Activated CD4-positive, alpha-beta T cell treated with anti-CD3 and anti-CD28 coated beads, Interleukin-2, amount 10 ng/mL, durations not matched to agents 24 days and 14 days (primary cell): Measurements from ENCODE around the gene ACVR1C. TPM values are rescaled to one million over a fixed set of nuclear protein-coding genes. Genes with fewer than 3 reads are reported as not detected.
A peak's percentile ranks its signal among the peaks of the same experiment; 100 is the strongest.

ENCODE experiments used
- DNase-seq: peaks from one replicate; pipeline ENCODE4 v3.0.0; 2022
- H3K27ac Mint-ChIP-seq: one replicate; pipeline ENCODE4 v1.8.0; 2022; ENCODE audit warnings: mild to moderate bottlenecking, mixed read lengths
- H3K27me3 Mint-ChIP-seq: one replicate; pipeline ENCODE4 v1.8.0; 2022; ENCODE audit warnings: mixed read lengths
- H3K36me3 Mint-ChIP-seq: one replicate; pipeline ENCODE4 v1.8.0; 2022; ENCODE audit warnings: low read depth, mild to moderate bottlenecking, mixed read lengths
- H3K4me1 Mint-ChIP-seq: one replicate; pipeline ENCODE4 v1.8.0; 2021; ENCODE audit warnings: mixed read lengths
- H3K4me3 Mint-ChIP-seq: one replicate; pipeline ENCODE4 v1.8.0; 2022; ENCODE audit warnings: mild to moderate bottlenecking, moderate library complexity, mixed read lengths
- H3K9me3 Mint-ChIP-seq: one replicate; pipeline ENCODE4 v1.8.0; 2021; ENCODE audit warnings: mixed read lengths
- intact Hi-C: fragments of 100-400 bp; cut with micrococcal nuclease; formaldehyde crosslinking; loops from one replicate; pipeline ENCODE4 v1.15.1; 2023
- total RNA-seq: library from RNA; stranded (reverse); gene quantifications from 2 replicates; pipeline ENCODE4 v1.2.3, GENCODE V29; 2022

Gene ACVR1C
- total RNA-seq: 0.98 and 1.0 TPM in 2 replicates

DNA sequence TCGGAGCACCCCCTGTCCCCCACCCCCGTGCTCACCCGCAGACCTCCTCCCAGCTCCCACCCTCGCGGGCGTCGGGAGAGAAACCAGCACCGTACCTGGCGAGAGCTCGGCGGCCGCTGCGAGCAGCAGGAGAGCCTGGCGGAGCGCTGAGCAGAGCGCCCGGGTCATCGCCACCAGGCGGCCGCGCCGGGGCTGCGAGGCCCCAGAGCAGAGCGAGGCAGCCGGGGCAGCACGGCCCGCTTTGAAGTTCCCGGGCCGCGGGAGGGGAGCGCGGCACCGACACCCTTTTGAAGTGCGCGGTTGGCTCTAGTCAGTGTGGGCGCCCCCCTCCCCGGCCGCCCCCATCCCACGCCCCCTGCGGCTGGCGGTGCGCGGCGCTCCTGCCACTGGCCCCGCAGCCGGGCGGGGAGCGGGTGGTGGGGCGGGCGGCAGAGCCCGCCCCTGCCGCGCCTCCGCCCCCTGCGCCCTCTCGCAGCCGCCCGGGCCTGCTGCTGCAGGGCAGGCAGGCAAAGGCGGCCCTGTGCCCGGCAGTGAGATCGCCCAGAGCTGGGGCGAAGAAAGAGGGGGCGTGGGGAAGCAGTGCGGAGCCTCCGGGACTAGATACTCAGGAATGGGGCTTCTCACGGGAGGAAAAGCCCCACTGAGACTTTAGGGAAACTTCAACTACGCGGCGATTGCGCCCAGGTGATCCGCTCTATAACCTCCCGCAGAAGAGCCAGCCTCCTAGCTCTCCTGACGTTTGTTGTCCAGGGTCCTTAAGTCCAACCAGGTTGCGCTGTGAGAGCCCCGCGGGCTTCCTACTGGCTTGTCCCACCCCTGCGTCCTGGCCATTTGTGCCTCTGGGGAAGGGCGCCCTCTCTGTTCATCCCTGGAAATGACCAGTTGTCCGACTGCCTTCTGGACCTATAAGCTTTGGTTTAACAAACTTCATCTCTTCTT is at the start of gene ACVR1C:
TSS of gene ACVR1C (minus strand) at position 388 of the 939 bp plus-strand sequence. CDS start at position 168, 220 bp downstream.
- DNase-seq: peak; percentile 90
- H3K27ac Mint-ChIP-seq: peak within 1 kb of the TSS; percentile 66
- peaks cover 5% of the 10 kb centered on the region for H3K36me3 Mint-ChIP-seq
- H3K27me3 Mint-ChIP-seq: peaks cover 27% of the 10 kb centered on the region
- peaks cover 10% of the 10 kb centered on the region for H3K9me3 Mint-ChIP-seq
- peaks cover 24% of the 10 kb centered on the region for H3K4me1 Mint-ChIP-seq
- intact Hi-C loops: loop anchor here (1.0 to 10.0 kb wide), 5 partner anchors 134 to 382 kb away; partner anchors contain the start of gene ACVR1
- peak within 1 kb of the TSS; percentile 91 for H3K4me3 Mint-ChIP-seq

DNA sequence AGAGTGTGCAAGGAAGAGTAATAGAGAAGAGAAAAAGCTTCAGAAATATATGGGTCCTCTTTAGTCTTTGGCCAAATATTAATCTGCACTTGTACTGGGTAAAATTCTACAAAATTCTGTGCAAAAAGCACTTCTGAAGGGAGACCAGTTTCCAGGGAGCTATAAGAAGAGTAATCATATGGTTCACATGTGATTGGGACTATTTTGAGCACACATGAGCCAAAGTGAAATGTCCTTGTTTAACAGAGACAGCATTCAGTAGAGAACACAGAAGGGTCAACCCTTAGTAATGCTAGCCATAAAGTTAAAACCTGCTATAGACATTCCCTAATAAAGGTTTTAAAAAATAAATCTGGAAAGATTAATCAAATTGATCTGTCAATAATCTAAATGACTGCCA is 49.3 kb upstream of the ACVR1C start:
- H3K27ac Mint-ChIP-seq: no peak overlapping the region
- no peaks in the 10 kb centered on the region for H3K36me3 Mint-ChIP-seq
- no peaks in the 10 kb centered on the region for H3K4me1 Mint-ChIP-seq
- intact Hi-C loops: no loop called here
- H3K4me3 Mint-ChIP-seq: no peak overlapping the region
- peaks cover 2% of the 10 kb centered on the region for H3K27me3 Mint-ChIP-seq
- no peak for DNase-seq
- no peaks in the 10 kb centered on the region for H3K9me3 Mint-ChIP-seq

DNA sequence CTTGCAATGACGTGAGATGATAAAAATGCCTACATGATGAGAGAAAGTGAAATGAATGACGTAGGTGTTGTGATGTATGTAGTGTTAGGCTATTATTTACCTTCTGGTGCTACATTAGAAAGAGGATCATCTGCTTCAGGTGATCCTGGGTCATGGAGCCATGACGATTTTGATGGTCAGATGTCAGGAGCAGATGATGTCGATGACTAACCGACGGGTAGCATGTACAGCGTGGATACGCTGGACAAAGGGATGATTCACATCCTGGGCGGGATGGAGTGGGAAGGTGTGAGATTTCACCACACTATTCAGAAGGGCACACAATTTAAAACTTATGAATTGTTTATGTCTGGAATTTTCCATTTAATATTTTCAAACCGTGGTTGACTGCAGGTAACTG is 43.5 kb upstream of the ACVR1C start:
- intact Hi-C loops: no loop called here
- no peak overlapping the region for H3K27ac Mint-ChIP-seq
- no peak for DNase-seq
- no peaks in the 10 kb centered on the region for H3K27me3 Mint-ChIP-seq
- no peaks in the 10 kb centered on the region for H3K36me3 Mint-ChIP-seq
- H3K9me3 Mint-ChIP-seq: no peaks in the 10 kb centered on the region
- H3K4me3 Mint-ChIP-seq: no peak overlapping the region
- no peaks in the 10 kb centered on the region for H3K4me1 Mint-ChIP-seq

DNA sequence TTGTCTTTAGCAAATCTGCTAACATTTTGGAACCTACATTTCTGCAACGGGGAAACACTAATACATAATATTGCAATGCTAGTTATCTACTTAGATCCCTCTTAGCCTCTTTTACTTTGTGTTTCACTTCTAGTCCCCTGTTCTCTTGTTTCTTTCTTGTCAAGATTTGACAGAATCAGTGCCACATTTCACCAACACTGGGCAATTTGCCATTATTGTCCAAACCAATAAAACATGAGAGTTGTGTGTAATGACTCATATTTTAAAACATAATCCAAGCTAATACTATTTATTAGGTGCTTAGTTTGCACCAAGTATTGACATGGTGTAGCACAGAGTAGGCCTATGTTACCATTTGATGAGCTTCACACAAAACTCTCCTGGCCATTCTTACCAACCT is 33.7 kb upstream of the ACVR1C start:
- H3K27ac Mint-ChIP-seq: no peak overlapping the region
- no peak overlapping the region for H3K4me3 Mint-ChIP-seq
- H3K36me3 Mint-ChIP-seq: no peaks in the 10 kb centered on the region
- H3K4me1 Mint-ChIP-seq: no peaks in the 10 kb centered on the region
- peak; percentile 11 for DNase-seq
- intact Hi-C loops: no loop called here
- H3K27me3 Mint-ChIP-seq: peaks cover 2% of the 10 kb centered on the region
- H3K9me3 Mint-ChIP-seq: no peaks in the 10 kb centered on the region

DNA sequence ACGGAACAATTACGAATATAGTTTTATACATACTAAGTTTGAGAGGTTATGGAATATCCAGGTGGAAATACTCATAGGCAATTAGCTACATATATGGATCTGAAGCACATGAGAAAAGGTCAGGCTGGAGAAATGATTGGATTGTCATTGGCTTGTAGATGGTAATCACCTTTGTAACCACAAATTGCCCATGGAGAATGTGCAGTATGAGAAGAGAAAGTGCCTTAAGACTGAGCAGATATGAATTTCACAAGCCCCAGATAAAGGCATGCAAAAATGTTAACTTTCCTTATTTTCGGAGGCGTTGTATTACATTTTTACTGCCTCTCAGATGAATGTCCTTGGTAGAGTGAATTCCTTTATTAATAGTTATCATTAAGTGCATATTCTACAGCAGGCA is 33.1 kb upstream of the ACVR1C start:
- no peaks in the 10 kb centered on the region for H3K36me3 Mint-ChIP-seq
- H3K4me1 Mint-ChIP-seq: no peaks in the 10 kb centered on the region
- peaks cover 2% of the 10 kb centered on the region for H3K27me3 Mint-ChIP-seq
- no peak for DNase-seq
- no peak overlapping the region for H3K27ac Mint-ChIP-seq
- no peak overlapping the region for H3K4me3 Mint-ChIP-seq
- H3K9me3 Mint-ChIP-seq: no peaks in the 10 kb centered on the region
- intact Hi-C loops: no loop called here

DNA sequence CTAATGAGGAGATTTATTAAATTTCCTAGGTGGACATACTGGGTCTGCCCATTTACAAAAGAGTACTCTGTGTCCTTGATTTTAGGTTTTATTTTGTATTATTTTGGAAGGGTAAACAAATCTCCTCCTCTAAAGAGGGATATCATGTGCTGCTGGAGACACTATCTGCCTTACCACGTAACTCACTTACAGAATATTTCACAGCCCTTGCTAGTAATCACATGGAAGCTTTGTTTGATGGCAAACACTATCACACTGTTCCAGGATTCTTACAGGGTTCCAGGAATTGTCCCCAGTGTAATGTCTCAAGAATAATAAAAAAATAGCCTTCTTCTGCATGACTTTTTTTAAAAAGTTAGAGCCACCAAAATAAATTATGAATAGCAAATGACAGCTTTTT is 29.2 kb upstream of the ACVR1C start:
- H3K4me1 Mint-ChIP-seq: no peaks in the 10 kb centered on the region
- no peak overlapping the region for H3K4me3 Mint-ChIP-seq
- intact Hi-C loops: no loop called here
- peak; percentile 1 for DNase-seq
- no peaks in the 10 kb centered on the region for H3K36me3 Mint-ChIP-seq
- H3K27ac Mint-ChIP-seq: no peak overlapping the region
- H3K9me3 Mint-ChIP-seq: no peaks in the 10 kb centered on the region
- H3K27me3 Mint-ChIP-seq: no peaks in the 10 kb centered on the region

DNA sequence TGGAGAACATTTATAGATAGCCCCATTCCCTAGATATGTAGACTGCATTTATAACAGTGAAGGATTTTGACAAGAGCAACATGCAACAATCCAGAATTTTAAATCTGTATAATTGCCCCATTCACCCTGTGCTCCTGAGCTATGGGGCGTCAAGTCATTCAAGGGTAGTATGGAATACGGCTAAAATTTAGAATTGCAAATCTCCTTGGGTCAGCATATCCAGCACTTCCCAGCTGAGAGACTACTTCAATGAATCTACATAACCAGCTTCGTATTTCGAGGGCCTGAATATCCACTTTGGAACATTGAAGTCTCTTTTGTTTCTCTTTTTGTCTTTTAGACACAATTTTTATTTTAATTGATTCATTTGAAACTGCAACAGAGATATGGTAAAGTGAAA is 28.4 kb upstream of the ACVR1C start:
- DNase-seq: no peak
- no peaks in the 10 kb centered on the region for H3K4me1 Mint-ChIP-seq
- H3K9me3 Mint-ChIP-seq: no peaks in the 10 kb centered on the region
- no peaks in the 10 kb centered on the region for H3K27me3 Mint-ChIP-seq
- no peak overlapping the region for H3K27ac Mint-ChIP-seq
- H3K36me3 Mint-ChIP-seq: no peaks in the 10 kb centered on the region
- intact Hi-C loops: no loop called here
- H3K4me3 Mint-ChIP-seq: no peak overlapping the region

DNA sequence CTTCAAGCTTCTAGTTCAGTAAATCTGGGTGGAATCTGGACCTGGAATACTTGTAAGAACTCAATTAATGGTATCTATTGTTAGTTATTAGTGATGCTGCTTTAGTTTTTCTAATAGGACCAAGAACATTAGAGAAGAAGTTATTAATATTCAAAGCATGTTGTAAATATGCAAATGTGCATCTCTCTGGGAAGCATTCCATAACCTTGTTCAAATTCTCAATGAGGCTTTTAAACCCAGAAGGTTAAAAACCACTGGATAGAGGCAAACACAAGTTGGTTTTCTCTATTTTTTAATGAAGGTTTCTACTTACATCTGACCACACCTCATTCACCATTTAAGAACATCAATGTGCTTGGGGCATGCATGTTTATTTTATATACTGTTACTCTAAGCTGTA is 16.1 kb upstream of the ACVR1C start:
- Mint-ChIP-seq H3K4me3 (no peak overlapping the region), H3K4me1 (no peaks in the 10 kb centered on the region), H3K27me3 (peaks cover 31% of the 10 kb centered on the region), H3K27ac (no peak overlapping the region), H3K36me3 (no peaks in the 10 kb centered on the region), H3K9me3 (peaks cover 3% of the 10 kb centered on the region)
- intact Hi-C loops: no loop called here
- DNase-seq: no peak

DNA sequence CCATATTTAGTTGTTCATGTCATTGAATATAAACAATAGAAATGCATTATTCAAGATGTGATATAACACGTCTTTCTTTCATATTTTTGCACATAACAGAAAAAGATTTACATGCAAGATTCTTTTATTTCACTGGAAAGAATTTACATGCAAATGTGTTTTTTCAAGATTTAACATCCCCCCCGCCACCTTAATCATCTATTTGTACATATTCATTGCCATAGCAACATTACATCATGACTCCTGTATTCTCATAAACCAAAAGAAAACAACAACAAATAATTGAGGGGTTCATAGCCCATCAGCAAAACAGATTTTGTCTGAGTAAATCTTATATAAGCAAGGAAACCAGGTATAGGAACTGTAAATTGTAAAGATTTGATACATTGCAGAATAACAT is 3.2 kb upstream of the ACVR1C start:
- peaks cover 14% of the 10 kb centered on the region for H3K4me1 Mint-ChIP-seq
- no peak overlapping the region for H3K4me3 Mint-ChIP-seq
- intact Hi-C loops: no loop called here
- H3K9me3 Mint-ChIP-seq: no peaks in the 10 kb centered on the region
- no peaks in the 10 kb centered on the region for H3K36me3 Mint-ChIP-seq
- no peak overlapping the region for H3K27ac Mint-ChIP-seq
- DNase-seq: no peak
- H3K27me3 Mint-ChIP-seq: peaks cover 34% of the 10 kb centered on the region

DNA sequence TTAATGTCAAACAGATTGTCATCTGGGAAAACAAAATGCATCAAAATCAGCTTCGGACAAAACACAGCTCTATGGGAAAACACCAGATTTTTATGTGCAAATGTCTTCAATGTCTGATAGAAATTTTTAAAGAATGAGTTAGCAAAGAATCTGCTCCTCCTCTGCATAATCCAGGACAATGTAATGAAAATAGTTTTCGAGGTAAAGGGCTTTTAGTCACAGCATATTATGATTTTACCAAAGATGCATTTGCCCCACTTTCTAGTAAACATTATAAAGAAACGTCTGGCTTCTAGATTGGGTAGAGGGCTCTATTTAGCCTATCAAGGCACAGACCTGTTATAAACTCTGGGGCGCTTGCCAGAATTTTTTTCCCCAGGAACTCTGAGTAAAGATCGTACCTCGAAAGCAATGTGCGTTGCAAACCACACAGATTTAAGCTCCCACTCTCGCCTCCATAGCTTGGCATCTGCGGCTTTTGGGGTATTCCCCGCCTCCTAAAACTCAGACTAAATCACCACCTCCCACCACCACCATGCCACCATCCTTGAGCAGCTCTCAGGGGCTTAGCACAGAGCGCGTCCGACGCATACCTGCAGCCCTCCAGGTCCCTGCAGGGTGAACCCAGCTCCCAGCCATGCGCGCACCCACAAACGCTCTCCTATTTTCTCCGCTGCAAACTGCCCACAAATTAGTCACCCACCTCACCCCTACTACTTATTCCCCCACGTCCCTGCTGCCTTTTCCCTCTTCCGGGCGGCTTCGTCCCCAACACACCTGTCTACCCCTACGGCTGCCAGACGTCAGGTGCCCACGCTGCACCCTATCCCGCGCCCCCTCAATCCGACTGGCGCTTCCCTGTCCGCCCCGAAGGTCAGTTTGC is 829 bp downstream of the ACVR1C start:
- peaks cover 24% of the 10 kb centered on the region for H3K4me1 Mint-ChIP-seq
- peaks cover 16% of the 10 kb centered on the region for H3K9me3 Mint-ChIP-seq

DNA sequence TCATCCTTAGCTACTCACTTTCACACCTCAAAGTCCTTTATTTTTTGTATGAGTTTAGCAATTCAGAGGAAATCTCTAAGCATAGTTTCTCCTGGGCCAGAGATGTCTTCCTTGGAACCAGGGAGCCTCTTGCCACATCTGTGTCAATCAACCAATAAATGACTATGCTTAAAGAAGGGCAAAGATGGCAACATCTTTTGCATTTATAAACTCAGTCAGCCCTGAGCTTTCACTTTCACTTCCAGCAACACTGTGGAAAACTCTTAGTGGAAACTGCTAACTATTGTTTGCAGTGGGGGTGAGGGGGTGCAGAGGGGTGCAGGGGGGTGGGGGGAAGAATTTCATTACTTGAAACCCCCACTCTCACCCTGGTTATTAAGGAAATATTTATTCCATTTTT is 3.4 kb downstream of the ACVR1C start:
- Mint-ChIP-seq H3K27me3 (peaks cover 37% of the 10 kb centered on the region), H3K4me3 (peak overlapping the region; percentile 40), H3K9me3 (peaks cover 26% of the 10 kb centered on the region), H3K27ac (peak overlapping the region; percentile 34), H3K36me3 (peaks cover 5% of the 10 kb centered on the region), H3K4me1 (peaks cover 24% of the 10 kb centered on the region)
- peak; percentile 77 for DNase-seq
- intact Hi-C loops: loop anchor here (5.0 to 10.0 kb wide), 3 partner anchors 130 to 320 kb away; no protein-coding TSS in a partner anchor

More for the DNA sequence above, 829 bp downstream of the ACVR1C start:
- peak; percentile 77 for DNase-seq
- Mint-ChIP-seq H3K27ac (peak overlapping the region; percentile 66), H3K36me3 (peaks cover 5% of the 10 kb centered on the region), H3K4me3 (peak overlapping the region; percentile 91), H3K27me3 (peaks cover 33% of the 10 kb centered on the region)
- intact Hi-C loops: loop anchor here (1.0 to 10.0 kb wide), 6 partner anchors 133 to 383 kb away; partner anchors contain the start of gene ACVR1

DNA sequence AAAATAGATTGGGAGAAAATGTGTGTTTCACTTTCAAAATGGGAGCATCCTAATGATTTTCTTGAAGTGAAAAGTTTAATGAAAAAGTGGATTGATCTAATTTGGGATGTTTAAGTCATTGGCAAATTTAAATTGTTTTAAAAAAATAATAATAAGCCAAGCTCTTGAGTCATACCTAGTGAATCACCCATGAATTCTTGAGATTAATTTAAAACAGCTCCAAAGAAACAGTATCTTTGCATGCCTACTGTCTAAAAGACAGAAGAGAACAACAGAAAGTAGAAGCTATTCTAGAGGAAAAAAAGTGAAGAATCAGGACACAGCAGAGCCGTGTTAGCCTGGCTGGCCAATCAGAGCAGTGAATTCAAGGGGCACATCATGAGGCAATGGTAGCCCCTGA is 7.7 kb downstream of the ACVR1C start:
- no peak for DNase-seq
- H3K36me3 Mint-ChIP-seq: peaks cover 5% of the 10 kb centered on the region
- H3K27ac Mint-ChIP-seq: no peak overlapping the region
- H3K9me3 Mint-ChIP-seq: peaks cover 26% of the 10 kb centered on the region
- intact Hi-C loops: loop anchor here (10.0 kb wide), 2 partner anchors 126 to 316 kb away; no protein-coding TSS in a partner anchor
- H3K4me3 Mint-ChIP-seq: no peak overlapping the region
- H3K27me3 Mint-ChIP-seq: peaks cover 36% of the 10 kb centered on the region
- peaks cover 10% of the 10 kb centered on the region for H3K4me1 Mint-ChIP-seq

DNA sequence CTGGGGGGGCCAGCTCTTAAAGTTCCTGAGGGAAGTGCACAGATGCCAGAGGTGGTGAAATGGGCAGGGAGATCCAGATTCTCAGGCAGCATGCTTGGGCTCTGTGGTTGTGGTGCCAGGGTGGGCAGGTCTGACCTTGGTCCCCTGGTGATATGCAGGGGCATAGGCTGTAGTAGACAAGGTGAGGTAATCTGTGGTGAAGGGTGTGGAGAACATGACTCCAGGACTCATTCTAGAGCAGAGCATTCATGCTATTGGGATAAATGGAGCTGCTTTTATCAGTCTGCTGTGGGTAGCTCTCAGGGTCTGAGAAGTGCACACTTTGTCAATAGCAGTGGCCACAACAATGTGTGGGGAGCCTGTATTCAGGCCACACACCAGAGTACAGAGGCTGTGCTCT is 16.9 kb downstream of the ACVR1C start:
- H3K4me1 Mint-ChIP-seq: peaks cover 1% of the 10 kb centered on the region
- H3K9me3 Mint-ChIP-seq: peaks cover 20% of the 10 kb centered on the region
- DNase-seq: no peak
- intact Hi-C loops: no loop called here
- no peak overlapping the region for H3K27ac Mint-ChIP-seq
- no peak overlapping the region for H3K4me3 Mint-ChIP-seq
- peaks cover 27% of the 10 kb centered on the region for H3K27me3 Mint-ChIP-seq
- peaks cover 2% of the 10 kb centered on the region for H3K36me3 Mint-ChIP-seq

DNA sequence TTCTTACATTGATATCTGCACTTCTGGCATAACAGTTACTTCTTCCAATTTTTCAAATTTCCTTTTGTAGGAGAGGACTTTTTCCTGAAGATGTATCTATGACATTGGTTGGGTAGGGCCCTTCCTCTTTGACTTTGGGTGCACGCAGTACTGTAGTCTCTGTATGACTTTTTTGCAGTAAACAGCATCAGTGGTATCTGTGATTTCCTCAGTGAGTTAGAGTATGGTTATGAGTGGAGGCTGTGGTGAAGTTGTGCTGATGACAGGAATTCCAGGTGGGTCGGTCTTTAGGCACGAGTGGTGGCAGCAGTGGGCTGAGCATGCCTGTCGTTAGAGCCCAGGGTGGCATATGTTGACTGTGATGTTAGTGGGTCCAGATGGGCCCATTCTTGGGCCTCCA is 17.6 kb downstream of the ACVR1C start:
- Mint-ChIP-seq H3K9me3 (peaks cover 20% of the 10 kb centered on the region), H3K27ac (no peak overlapping the region), H3K36me3 (peaks cover 2% of the 10 kb centered on the region), H3K27me3 (peaks cover 22% of the 10 kb centered on the region), H3K4me1 (peaks cover 1% of the 10 kb centered on the region), H3K4me3 (no peak overlapping the region)
- intact Hi-C loops: no loop called here
- DNase-seq: no peak
